ENCODE measurements around the gene RNASEL. TPM values are rescaled to one million over a fixed set of nuclear protein-coding genes. Genes with fewer than 3 reads are reported as not detected.

Gene RNASEL
- total and polyA plus RNA-seq, 2 of the 13 experiments (the other 11 are each of a cell fraction or from before 2014, with no cell fraction given), result 0.05 to 0.20 TPM

- TF ChIP-seq, protein P1, sequence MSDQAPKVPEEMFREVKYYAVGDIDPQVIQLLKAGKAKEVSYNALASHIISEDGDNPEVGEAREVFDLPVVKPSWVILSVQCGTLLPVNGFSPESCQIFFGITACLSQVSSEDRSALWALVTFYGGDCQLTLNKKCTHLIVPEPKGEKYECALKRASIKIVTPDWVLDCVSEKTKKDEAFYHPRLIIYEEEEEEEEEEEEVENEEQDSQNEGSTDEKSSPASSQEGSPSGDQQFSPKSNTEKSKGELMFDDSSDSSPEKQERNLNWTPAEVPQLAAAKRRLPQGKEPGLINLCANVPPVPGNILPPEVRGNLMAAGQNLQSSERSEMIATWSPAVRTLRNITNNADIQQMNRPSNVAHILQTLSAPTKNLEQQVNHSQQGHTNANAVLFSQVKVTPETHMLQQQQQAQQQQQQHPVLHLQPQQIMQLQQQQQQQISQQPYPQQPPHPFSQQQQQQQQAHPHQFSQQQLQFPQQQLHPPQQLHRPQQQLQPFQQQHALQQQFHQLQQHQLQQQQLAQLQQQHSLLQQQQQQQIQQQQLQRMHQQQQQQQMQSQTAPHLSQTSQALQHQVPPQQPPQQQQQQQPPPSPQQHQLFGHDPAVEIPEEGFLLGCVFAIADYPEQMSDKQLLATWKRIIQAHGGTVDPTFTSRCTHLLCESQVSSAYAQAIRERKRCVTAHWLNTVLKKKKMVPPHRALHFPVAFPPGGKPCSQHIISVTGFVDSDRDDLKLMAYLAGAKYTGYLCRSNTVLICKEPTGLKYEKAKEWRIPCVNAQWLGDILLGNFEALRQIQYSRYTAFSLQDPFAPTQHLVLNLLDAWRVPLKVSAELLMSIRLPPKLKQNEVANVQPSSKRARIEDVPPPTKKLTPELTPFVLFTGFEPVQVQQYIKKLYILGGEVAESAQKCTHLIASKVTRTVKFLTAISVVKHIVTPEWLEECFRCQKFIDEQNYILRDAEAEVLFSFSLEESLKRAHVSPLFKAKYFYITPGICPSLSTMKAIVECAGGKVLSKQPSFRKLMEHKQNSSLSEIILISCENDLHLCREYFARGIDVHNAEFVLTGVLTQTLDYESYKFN (CRISPR knock-in tag; conservative IDR thresholded peaks at IDR 0.05), result no peak
- TF ChIP-seq ZNF3 (CRISPR knock-in tag; IDR thresholded peaks at IDR 0.05) (no peak), CBX2 (IDR thresholded peaks at IDR 0.05; ENCODE audit: low read depth, low read length) (no peak), CBX2 (CRISPR knock-in tag; IDR thresholded peaks at IDR 0.05; ENCODE audit: low read depth) (no peak)
- TF ChIP-seq, protein P2, sequence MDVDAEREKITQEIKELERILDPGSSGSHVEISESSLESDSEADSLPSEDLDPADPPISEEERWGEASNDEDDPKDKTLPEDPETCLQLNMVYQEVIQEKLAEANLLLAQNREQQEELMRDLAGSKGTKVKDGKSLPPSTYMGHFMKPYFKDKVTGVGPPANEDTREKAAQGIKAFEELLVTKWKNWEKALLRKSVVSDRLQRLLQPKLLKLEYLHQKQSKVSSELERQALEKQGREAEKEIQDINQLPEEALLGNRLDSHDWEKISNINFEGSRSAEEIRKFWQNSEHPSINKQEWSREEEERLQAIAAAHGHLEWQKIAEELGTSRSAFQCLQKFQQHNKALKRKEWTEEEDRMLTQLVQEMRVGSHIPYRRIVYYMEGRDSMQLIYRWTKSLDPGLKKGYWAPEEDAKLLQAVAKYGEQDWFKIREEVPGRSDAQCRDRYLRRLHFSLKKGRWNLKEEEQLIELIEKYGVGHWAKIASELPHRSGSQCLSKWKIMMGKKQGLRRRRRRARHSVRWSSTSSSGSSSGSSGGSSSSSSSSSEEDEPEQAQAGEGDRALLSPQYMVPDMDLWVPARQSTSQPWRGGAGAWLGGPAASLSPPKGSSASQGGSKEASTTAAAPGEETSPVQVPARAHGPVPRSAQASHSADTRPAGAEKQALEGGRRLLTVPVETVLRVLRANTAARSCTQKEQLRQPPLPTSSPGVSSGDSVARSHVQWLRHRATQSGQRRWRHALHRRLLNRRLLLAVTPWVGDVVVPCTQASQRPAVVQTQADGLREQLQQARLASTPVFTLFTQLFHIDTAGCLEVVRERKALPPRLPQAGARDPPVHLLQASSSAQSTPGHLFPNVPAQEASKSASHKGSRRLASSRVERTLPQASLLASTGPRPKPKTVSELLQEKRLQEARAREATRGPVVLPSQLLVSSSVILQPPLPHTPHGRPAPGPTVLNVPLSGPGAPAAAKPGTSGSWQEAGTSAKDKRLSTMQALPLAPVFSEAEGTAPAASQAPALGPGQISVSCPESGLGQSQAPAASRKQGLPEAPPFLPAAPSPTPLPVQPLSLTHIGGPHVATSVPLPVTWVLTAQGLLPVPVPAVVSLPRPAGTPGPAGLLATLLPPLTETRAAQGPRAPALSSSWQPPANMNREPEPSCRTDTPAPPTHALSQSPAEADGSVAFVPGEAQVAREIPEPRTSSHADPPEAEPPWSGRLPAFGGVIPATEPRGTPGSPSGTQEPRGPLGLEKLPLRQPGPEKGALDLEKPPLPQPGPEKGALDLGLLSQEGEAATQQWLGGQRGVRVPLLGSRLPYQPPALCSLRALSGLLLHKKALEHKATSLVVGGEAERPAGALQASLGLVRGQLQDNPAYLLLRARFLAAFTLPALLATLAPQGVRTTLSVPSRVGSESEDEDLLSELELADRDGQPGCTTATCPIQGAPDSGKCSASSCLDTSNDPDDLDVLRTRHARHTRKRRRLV (CRISPR knock-in tag; IDR thresholded peaks at IDR 0.05), result no peak
These were observed 18.5 kb upstream of the RNASEL start (continued) for GRCh38 chr1:182607566-182607965.
